Testis (tissue), 2 donors: ENCODE results near the gene CACNA1E.

Experiments used
- POLR2A ChIP-seq: fragments of 450-650 bp; IDR thresholded peaks from one replicate; pipeline ENCODE4 v1.6.1; 2017; ENCODE audit warnings: antibody characterized with exemption, mild to moderate bottlenecking, moderate library complexity
- TF ChIP-seq, protein P1 (sequence below), 3 experiments: fragments of 450-650 bp in 2 of 3; fragments of 200-600 bp in 1 of 3; sonication (generic) in 1 of 3; IDR thresholded peaks; one replicate each; pipeline ENCODE4 v1.5.1; 2016 to 2019; ENCODE audit warnings: antibody characterized with exemption in 3 of 3, mild to moderate bottlenecking in 2 of 3, moderate library complexity in 1 of 3

DNA sequence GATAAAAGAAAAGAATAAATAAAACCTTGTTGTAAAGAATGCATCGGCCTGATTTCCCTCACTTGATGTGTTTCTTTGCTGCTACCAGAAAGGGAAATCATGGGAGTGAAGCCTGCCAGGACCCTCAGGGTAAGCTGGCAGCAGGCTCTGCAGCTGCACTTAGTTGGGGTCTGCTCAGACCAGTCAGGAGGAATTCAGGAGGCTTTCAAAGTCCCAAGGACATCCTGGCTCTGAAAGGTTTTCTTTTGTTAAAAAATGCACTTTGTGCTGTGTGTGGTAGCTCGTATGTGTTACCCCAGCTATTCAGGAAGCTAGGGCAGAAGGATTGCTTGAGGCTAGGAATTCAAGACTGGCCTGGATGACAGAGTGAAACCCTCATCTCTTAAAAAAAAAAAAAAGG is 323.4 kb downstream of the CACNA1E start:
- TF ChIP-seq, protein P1, sequence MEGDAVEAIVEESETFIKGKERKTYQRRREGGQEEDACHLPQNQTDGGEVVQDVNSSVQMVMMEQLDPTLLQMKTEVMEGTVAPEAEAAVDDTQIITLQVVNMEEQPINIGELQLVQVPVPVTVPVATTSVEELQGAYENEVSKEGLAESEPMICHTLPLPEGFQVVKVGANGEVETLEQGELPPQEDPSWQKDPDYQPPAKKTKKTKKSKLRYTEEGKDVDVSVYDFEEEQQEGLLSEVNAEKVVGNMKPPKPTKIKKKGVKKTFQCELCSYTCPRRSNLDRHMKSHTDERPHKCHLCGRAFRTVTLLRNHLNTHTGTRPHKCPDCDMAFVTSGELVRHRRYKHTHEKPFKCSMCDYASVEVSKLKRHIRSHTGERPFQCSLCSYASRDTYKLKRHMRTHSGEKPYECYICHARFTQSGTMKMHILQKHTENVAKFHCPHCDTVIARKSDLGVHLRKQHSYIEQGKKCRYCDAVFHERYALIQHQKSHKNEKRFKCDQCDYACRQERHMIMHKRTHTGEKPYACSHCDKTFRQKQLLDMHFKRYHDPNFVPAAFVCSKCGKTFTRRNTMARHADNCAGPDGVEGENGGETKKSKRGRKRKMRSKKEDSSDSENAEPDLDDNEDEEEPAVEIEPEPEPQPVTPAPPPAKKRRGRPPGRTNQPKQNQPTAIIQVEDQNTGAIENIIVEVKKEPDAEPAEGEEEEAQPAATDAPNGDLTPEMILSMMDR (IDR thresholded peaks at IDR 0.05): no peak
- TF ChIP-seq POLR2A: no peak
